Activated naive CD4-positive, alpha-beta T cell treated with anti-CD3 and anti-CD28 coated beads, Interleukin-2, amount 50 U/mL, for 16 hours (primary cell): Measurements from ENCODE around the gene FAM168A.

Experiments
- DNase-seq: peaks from one replicate; pipeline ENCODE4 v3.0.0-alpha.2; 2020

Gene FAM168A

DNA sequence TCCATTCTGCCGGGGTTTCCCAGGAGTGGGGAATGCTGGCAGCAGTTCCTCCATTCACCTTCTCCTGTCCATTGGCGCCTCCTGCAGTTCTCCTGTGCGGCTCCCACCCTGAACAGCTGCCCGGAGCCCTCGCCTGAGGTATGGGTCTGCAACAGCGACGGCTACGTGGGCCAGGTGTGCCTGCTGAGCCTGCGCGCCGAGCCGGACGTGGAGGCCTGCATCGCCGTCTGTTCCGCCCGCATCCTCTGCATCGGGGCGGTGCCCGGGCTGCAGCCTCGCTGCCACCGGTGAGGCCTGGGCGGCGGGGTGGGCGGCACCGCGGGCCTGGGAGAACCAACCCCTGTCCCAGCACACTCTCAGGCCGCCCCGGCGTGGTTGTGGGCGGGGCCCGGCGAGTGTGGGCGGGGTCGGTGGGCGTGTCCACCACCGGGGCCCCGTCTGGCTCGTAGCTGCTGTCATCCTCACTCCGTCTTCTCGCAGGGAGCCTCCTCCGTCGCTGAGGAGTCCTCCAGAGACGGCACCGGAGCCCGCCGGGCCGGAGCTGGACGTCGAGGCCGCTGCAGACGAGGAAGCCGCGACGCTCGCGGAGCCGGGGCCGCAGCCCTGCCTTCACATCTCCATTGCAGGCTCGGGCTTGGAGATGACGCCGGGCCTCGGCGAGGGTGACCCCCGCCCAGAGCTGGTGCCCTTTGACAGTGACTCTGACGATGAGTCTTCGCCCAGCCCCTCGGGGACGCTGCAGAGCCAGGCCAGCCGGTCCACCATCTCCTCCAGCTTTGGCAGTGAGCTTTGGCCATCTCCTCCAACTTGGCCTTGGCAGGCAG lies 235.7 kb downstream of the FAM168A start:
- no peak for DNase-seq

GRCh38 chr11:73360743-73361369 lies 237.1 kb downstream of the FAM168A start:
- no peak for DNase-seq

- peak; percentile 46 for DNase-seq
Measured at GRCh38 chr11:73359930-73360742, 237.8 kb downstream of the FAM168A start.

- DNase-seq, result no peak
Measured at GRCh38 chr11:73359341-73359740, 238.6 kb downstream of the FAM168A start.

DNA sequence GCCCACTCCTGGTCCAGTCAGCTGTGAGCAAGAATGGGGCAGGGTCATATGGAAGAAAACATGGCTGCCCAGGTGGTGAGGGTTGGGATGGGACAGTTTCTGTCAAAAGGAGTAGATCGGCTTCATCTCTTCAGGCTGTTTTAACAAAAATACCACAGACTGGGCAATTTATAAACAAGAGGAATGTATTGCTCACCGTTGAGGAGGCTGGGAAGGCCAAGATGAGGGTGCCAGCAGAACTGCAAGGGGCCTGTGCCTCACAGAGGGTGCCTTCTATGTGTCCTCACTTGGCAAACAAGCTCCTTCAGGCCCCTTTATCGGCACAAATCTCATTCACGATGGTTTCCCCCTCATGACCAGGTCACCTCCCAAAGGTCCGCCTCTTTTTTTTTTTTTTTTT lies 239.8 kb downstream of the FAM168A start:
- DNase-seq, result no peak

- no peak for DNase-seq
Measured at GRCh38 chr11:73356979-73357860, 240.7 kb downstream of the FAM168A start.

GRCh38 chr11:73355109-73355508 lies 242.8 kb downstream of the FAM168A start:
- DNase-seq, result no peak

DNA sequence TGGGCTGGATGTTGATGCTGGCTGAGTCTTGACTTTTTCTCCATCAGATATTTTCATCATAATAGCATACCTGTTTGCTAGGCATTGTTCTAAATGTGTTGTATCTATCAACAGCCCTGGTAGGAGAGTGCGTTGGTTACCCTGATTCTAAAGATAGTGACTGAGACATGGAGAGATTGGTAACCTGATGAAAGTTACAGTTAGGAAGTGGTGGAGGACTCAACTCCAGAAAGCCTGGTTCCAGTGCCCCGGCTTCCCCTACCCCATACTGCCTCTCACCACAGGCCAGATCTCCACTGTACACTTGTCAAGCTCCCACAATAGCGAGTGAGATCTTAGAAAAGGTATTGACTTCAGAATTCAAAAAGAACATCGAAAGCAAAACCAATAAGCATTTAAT lies 244.5 kb downstream of the FAM168A start:
- no peak for DNase-seq

DNA sequence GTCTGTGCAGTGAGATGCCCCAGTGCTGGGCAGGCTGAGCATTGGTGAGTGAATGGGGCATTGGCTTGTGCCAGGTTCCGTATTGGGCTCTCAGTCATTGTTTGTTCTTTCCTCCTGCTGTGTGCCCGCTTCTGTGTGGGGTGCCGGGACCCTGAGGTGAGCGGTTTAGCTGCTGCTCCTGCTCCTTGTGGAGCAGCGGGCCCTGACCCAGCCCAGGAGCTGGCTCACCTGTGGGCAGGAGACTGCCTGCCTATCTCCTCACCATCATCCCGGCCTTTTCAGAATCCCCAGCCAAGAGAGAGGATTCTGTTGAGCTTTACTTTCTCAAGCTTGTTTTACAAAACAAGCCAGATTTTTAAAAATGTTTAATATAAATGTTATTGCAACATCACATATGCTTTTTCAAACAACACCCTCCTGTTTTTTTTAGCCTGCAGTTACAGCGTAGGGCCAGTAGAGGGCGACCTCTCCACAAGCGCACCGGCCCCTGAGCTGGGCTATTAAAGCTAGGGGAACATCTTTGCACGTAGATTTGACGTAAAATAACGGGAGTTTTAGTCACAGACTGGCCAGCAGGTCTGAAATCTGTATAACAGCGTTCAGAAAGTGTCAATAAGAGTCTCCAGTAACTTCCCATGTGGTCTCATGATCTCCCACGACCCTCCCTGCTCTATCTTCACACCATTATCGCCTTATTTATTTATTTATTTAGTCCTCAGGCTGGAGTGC lies 246.8 kb downstream of the FAM168A start:
- peak; percentile 56 for DNase-seq
